ENCODE results near the gene GPC3.

Gene GPC3

GRCh38 chrX:133580625-133581024, 404.8 kb downstream of the GPC3 start:
- peak; percentile 83 for DNase-seq (ENCODE audit: low read depth)
- no peak overlapping the region for H3K4me3 ChIP-seq (ENCODE audit: control insufficient read depth, low read depth, low read length)
- TF ChIP-seq, protein P1, sequence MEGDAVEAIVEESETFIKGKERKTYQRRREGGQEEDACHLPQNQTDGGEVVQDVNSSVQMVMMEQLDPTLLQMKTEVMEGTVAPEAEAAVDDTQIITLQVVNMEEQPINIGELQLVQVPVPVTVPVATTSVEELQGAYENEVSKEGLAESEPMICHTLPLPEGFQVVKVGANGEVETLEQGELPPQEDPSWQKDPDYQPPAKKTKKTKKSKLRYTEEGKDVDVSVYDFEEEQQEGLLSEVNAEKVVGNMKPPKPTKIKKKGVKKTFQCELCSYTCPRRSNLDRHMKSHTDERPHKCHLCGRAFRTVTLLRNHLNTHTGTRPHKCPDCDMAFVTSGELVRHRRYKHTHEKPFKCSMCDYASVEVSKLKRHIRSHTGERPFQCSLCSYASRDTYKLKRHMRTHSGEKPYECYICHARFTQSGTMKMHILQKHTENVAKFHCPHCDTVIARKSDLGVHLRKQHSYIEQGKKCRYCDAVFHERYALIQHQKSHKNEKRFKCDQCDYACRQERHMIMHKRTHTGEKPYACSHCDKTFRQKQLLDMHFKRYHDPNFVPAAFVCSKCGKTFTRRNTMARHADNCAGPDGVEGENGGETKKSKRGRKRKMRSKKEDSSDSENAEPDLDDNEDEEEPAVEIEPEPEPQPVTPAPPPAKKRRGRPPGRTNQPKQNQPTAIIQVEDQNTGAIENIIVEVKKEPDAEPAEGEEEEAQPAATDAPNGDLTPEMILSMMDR (conservative IDR thresholded peaks at IDR 0.05; ENCODE audit: control insufficient read depth, insufficient read depth, low read depth, low read length) = no peak

DNA sequence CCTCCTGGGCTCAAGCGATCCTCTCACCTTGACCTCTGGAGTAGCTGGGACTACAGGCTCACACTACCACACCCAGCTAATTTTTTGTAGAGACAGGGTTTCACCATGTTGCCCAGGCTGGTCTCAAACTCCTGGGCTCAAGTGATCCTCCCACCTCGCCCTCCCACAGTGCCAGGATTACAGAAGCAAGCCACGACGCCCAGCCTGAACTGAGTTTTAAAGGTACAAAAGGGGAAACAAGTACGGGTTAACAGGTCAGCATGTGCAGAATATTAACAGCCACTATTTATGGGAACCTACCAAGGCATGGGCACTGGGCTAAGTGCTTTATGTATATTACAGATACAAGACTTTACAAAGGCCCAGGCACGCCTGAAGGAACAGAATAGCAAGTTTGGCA, 405.8 kb downstream of the GPC3 start:
- DNase-seq (ENCODE audit: low read depth) = no peak
- no peak overlapping the region for H3K4me3 ChIP-seq (ENCODE audit: control insufficient read depth, low read depth, low read length)
- TF ChIP-seq, protein P1 (conservative IDR thresholded peaks at IDR 0.05; ENCODE audit: control insufficient read depth, insufficient read depth, low read depth, low read length) = no peak

DNA sequence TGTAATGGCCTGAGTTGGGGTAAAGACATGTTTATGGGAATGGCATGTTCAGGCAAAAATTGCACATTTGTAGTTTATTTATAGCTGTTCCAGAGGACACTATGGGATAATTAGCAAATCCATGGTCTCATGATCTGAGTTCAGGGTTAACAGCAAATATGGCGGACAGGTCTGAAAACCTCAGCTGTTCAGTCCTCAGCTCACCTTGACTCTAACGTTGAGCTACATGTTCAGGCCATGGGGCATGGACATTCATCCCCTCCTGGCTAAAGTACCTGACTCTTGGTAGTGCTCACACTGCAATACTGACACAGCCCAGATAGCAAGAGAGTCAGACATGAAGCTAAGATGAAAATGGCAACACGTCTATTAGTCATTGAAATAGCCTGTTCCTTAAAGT, 408.5 kb downstream of the GPC3 start:
- H3K4me3 ChIP-seq (ENCODE audit: control insufficient read depth, low read depth, low read length) = no peak overlapping the region
- TF ChIP-seq, protein P1 (conservative IDR thresholded peaks at IDR 0.05; ENCODE audit: control insufficient read depth, insufficient read depth, low read depth, low read length) = no peak
- DNase-seq (ENCODE audit: low read depth) = no peak

DNA sequence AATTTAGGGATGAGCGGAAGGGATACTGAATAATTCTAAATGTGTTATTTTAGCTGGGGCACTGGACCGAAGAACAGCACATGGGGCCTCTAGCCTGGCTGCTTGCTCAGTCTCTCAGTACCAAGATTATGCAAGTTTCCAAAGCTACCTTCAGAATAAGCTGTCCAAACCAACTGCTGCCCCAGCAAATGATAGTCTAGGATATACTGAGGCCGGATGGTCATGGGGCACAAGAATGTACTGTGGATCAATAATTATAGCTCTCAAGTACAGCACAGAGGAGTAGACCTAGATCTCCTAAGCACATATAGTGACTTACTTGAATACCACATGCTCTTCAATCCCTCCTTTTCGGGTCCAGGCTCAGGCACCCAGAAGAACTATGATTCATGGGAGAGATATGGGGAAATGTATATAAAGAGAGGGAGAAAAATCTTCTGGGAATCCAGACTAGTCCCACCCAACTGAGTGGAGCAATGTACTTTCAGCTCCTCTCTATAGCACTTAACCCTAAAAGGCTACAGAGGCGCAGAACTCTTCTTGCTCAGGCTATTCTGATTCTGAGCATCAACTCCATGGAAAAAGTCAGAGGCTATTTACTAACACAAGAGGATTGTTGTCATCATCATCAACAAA, 409.8 kb downstream of the GPC3 start:
- TF ChIP-seq, protein P1 (conservative IDR thresholded peaks at IDR 0.05; ENCODE audit: control insufficient read depth, insufficient read depth, low read depth, low read length) = no peak
- no peak for DNase-seq (ENCODE audit: low read depth)
- H3K4me3 ChIP-seq (ENCODE audit: control insufficient read depth, low read depth, low read length) = no peak overlapping the region

GRCh38 chrX:133574716-133575115, 410.7 kb downstream of the GPC3 start:
- TF ChIP-seq, protein P1 (conservative IDR thresholded peaks at IDR 0.05; ENCODE audit: control insufficient read depth, insufficient read depth, low read depth, low read length) = no peak
- DNase-seq (ENCODE audit: low read depth) = no peak
- H3K4me3 ChIP-seq (ENCODE audit: control insufficient read depth, low read depth, low read length) = no peak overlapping the region

DNA sequence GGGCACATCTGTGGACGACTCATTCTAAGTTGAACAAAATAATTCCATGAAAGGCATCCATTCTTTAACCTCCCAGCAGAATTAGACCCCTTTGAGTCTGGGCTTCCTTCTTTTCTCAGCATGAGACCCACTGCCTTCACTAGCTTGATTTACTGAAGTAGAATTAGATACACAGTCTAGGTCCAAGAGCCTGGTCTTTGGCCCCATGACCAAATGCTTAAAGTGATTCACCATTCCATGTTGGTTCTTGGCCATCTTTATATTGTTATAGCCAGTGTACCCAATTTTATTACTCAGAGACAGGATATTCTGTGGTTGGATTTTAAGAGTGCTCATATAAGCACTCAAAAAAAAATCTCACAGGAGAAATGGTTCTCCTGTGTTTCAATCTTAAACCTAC, 414.8 kb downstream of the GPC3 start:
- peak; percentile 81 for DNase-seq (ENCODE audit: low read depth)
- TF ChIP-seq, protein P1 (conservative IDR thresholded peaks at IDR 0.05; ENCODE audit: control insufficient read depth, insufficient read depth, low read depth, low read length) = no peak
- H3K4me3 ChIP-seq (ENCODE audit: control insufficient read depth, low read depth, low read length) = no peak overlapping the region

- no peak overlapping the region for H3K4me3 ChIP-seq (ENCODE audit: control insufficient read depth, low read depth, low read length)
- TF ChIP-seq, protein P1 (conservative IDR thresholded peaks at IDR 0.05; ENCODE audit: control insufficient read depth, insufficient read depth, low read depth, low read length) = no peak
These were observed 416.2 kb downstream of the GPC3 start for GRCh38 chrX:133569217-133569616.

More at GRCh38 chrX:133569217-133569616, 416.2 kb downstream of the GPC3 start:
- DNase-seq (ENCODE audit: low read depth) = no peak
